ENCODE results near the gene ZNF331. TPM values are rescaled to one million over a fixed set of nuclear protein-coding genes. Genes with fewer than 3 reads are reported as not detected.
A peak's percentile ranks its signal among the peaks of the same experiment; 100 is the strongest.
"Not testable (repeated sequence)": the region's sequence is repeated elsewhere in the genome, so short reads cannot be mapped to it uniquely, and the experiment has no call there.

ZNF331 gene
- total RNA-seq = 22.6 TPM

DNA sequence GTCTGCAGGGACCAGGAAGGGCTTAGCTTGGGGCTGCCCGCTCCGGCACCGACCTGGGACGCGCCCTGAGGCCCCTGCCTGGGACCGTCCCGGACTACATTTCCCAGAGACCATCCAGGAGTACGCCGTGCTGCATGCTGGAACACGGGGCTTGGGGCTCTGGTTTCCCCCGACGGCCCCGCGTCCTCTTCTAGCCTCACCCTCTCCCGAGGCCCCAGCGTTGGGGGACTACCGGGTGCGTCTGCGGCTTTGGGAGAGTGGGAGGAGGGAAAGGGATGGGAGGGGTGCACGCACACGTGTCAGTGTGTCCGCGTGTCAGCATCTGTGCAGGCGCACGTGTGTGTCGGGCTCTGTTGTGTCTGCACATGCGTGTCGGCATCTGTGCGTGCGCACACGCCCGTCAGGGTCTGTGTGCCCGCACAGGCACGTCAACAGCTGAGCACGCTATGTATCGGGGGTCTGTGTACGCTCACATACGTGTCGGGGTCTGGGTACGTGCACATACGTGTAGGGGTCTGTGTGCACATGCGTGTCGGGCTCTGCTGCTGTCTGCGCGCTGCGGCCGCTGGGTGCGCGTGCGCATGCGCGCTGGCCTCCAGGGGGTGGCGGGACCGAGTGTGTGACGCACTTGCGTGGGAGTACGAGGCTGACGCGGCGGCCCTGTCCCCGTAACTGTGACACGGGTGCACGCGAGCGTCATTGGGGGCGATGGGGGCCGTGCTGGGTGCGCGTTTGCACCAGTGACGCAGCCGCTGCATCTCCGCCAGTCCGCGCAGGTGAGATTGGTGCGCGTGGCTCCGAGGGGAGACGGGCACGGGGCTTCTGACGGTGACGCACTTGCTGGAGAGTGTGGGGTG is at the start of gene ZNF331:
ZNF331 (plus strand) TSS at position 625 of the 857 bp plus-strand sequence. CDS start 31,232 bp downstream, outside the sequence.
- peak; percentile 63 for DNase-seq

DNA sequence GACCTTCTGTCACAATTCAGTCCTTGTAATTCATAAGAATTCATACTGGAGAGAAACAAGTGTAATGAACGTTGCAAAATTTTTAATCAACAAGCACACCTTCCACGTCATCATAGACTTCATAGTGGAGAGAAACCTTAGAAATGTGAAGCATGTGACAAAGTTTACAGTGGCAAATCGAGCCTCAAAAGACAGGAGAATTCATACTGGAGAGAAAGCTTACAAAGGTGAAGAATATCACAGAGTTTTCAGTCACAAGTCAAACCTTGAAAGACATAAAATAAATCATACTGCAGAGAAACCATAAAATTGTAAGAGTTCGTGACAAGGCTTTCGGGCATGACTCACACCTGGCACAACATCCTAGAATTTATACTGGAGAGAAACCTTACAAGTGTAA is 45.8 kb upstream of the ZNF331 start:
- DNase-seq = no peak

DNA sequence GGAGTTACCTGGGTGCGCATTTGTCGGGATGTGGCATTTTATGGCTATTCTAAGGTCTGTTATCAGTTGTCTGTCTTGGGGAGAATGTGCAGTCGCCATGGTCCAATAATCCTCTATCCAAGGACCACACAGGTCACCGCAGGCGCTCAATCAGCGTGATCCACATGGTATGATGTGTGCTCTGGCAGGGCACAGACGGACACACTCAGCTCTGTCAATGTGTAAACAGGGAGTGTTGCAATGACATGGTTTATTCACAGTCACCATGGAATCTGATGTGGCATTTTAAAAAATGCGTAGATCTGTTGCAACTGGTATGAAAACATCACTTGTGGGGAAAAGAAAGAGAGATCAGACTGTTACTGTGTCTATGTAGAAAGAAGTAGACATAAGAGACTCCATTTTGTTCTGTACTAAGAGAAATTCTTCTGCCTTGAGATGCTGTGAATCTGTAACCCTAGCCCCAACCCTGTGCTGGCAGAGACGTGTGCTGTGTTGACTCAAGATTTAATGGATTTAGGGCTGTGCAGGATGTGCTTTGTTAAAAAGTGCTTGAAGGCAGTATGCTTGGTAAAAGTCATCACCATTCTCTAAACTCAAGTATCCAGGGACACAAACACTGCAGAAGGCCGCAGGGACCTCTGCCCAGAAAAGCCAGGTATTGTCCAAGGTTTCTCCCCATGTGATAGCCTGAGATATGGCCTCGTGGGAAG is 40.5 kb upstream of the ZNF331 start:
- DNase-seq = not testable (repeated sequence)

DNA sequence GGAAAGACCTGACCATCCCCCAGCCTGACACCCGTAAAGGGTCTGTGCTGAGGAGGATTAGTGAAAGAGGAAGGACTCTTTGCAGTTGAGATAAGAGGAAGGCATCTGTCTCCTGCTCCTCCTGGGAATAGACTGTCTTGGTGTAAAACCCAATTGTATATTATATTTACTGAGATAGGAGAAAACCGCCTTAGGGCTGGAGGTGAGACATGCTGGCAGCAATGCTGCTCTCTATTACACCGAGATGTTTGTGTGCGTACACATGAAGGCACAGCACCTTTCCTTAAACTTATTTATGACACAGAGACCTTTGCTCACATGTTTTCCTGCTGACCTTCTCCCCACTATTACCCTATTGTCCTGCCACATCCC is 39.9 kb upstream of the ZNF331 start:
- not testable (repeated sequence) for DNase-seq

DNA sequence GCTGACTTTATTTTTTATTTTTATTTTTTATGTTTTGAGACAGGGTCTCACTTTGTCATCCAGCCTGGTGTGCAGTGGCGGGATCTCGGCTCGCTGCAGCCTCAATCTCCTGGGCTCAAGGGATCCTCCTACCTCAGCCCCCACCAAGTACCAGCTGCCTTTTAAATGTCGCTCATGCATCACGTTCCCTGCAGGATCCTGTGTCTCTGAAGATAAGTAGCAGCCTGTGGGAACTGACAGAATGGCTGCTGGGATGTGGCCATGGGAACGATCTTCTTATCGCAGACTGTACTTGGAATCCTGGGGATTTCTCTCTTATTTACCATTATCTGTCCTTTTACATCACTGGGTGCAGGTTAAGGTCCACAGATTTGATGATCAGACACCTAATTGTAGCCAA is 34.8 kb upstream of the ZNF331 start:
- DNase-seq = not testable (repeated sequence)

DNA sequence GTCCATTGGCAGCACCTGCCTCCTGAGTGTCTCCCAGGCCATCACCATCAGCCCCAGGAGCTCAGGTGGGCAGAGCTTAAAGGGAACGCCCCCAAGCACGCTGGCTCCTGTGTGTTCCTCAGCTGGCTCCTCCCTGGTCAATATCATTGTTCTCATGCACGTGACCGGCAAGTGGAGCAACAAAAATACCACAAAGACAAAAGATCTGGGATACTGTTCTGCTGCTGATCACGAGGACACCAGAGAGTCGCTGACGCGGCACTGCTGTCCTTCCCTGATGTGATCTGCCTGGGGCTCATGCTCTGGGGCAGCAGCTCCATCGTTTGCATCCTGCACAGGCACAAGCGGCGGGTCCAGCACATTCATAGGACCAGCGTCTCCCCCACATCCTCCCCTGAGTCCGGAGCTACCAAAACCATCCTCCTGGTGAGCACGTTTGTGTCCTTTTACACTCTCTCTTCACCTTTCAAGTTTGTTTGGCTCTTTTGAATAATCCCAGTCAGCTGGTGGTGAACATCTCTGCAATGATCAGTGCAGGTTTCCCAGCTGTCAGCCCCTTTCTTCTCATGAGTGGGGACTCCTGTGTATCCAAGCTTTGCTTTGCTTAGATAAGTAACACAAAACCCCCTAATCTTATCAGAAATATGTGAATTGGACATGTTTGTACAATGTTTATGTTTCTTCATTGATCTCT is 34.1 kb upstream of the ZNF331 start:
- DNase-seq = not testable (repeated sequence)

DNA sequence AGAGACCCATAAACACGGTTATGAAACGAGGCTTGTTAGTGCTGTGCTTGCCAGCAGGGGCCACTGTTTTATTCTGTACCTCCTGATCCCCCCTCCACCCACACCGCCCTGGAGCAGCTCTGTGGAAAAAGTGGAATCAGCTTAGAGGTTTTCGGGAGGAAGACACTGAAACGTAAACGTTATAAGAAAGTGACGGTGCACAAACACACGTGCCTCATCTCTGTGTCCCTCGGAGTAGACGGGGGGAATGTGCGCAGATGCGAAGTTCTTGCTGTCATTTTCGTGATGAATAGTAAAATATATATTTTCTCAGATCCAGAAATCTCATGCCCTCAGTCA is 33.6 kb upstream of the ZNF331 start:
- not testable (repeated sequence) for DNase-seq

DNA sequence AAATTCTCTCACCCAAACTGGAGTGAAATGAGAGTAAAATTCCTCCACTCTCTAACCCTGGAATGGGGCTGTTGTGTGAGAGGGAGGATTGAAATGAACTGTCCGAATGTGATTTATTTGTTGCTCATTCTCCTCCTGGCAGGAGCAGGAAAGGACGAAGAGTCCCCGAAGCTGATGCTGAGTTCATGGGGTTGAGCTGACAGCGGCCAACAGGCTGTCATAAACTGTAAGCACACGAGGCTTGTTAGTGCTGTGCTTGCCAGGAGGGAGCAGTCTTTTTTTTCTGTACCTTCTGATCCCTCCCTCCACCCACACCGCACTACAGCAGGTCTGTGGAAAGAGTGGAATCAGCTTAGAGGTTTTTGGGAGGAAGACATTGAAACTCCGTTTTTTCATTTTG is 33.1 kb upstream of the ZNF331 start:
- DNase-seq = no peak

DNA sequence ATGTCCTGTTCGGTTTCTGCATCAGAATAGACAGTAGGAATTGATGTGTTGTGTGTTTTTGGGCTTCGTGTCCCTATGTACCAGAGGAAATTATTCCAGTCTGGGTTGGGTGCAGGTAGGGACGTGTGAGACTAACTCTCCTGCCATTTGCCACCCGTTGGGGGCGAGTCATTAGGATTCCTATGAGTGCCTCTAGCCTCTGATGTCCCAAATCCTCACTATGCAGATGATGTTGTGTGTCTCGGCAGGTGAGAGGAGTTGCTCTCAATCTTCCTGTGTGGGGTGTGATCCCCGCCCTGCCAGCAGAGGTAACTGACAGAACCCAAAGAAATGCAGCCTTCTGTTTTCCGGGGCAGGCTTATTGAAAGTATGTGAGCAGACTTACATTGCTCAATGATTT is 31.2 kb upstream of the ZNF331 start:
- DNase-seq = no peak

DNA sequence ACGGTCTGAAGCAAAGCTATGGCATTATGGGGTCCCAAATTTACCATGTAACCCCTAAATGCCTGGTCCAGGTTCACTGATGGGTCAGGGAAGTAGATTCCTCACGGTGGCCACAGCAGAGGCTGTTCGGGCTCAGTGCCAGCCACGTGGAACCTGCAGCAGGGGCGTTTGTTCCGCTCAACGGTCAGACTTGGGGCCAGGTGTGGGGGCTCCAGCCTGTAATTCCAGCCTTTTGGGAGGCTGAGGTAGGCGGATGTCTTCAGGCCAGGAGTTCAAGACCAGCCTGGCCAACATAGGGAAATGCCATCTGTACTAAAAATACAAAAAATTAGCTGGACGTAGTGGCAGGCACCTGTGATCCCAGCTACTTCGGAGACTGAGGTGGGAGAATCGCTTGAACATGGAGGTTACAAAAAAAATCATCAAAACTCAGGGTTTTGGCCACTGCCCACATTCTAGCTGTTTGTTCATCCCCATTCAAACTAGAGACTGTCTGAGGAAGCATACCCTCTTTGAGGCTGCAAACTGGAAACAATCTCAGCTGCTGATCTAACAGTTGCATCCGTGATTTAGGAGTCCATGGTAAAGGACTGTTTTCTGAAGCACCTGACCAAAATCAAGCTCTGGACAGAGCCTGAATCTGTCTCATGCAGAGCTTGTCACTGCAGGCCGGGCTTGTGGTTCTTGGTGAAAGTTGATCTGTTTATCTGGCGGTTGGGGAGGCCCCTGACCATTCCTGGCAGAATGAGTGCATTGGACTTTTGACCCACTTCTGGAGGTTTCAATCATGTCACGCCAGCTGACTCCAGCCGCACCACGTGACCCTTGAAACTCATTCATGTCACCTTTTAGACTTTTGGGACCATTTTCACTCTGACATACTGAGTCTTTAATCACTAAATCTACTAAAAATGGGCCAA is 30.2 kb upstream of the ZNF331 start:
- DNase-seq = no peak

DNA sequence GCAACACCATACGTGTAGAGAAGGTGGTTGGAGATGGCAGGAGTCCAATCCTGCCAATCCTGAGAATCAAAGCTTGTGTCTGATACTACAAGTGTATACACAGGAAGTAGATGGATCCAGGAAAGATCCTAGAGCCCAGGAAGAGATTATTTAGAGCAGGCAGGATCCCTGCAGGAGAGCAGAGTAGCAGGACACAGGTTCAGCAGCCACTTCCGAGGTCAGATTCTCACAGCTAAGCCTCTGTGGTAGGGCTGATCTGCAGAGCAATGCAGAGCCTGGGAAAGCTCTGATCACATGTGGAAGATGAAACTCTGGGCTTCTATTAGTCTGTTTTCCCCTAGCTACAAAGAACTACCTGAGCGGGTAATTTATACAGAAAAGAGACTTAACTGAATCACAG is 28.5 kb upstream of the ZNF331 start:
- no peak for DNase-seq

DNA sequence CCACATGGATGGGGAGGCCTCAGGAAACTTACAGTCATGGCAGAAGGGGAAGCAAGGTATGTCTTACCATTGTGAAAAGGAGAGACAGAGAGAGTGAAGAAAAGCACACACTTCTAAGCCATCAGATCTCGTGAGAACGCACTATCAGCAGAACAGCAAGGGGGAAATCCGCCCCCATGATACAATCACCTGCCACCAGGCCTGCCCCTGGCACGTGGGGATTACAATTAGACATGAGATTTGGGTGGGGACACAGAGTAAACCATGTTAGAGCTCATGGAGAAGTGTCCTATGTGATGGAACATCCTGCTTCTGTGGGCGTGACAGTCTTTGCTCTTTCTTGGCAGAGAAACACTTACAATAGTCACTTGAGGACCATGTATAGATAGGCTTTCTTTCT is 28.1 kb upstream of the ZNF331 start:
- DNase-seq = no peak

DNA sequence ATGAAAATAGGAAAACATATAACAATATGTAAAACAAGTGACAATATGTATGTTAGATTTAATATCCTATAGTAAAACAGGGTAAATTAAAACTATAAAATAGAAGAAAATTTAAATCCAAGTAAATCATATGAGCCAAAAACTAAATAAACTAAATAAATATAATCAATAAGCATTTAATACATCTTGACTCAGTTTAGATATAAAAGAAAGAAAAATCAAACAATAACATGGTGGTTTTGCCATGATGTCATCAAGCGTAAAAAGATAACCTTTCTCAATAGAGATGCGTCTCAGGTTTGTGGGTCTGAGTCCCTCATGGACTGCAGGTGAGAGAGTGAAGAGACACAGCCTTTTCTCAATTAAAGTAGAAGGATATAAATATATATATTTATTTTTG is 26.6 kb upstream of the ZNF331 start:
- DNase-seq = no peak

DNA sequence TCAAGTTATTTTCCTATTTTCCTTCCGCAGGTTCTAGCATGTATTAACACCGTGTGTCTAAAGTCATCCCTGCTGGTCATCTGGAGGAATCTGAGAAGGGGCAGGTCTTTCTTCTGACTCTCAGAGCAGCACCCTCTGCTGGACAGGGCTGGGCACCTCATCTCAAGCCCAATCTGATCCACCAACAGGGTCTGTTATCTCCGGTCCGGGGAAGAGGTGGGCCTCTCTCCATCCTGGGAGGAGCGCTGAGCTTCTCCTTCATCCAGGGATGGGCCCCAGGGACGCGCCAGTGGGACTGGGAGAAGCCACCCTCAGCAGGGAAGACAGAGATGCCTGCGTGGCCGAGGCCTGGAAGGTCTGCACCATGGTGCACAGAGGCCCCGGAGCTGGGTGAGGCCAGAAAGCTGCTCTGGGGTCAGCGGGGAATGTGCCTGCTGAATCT is 26.0 kb upstream of the ZNF331 start:
- DNase-seq = no peak

DNA sequence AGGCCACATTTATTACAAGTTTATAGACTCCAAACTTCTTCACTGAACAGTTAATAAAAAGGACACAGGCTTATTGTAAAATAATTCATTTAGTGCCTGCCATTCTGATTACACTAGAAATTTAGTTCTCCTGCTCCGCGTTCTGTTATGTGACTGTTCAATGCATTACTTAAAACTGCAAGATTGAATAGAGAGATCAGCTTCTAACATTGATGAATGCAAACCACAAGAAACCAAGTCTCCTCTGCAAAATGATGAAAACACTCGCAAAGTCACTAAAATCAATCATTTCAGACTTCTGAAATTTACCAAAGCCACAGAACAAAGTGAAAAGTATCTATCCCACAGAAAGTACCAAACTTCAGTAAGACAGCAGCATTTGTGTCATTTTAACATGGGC is 22.9 kb upstream of the ZNF331 start:
- not testable (repeated sequence) for DNase-seq

DNA sequence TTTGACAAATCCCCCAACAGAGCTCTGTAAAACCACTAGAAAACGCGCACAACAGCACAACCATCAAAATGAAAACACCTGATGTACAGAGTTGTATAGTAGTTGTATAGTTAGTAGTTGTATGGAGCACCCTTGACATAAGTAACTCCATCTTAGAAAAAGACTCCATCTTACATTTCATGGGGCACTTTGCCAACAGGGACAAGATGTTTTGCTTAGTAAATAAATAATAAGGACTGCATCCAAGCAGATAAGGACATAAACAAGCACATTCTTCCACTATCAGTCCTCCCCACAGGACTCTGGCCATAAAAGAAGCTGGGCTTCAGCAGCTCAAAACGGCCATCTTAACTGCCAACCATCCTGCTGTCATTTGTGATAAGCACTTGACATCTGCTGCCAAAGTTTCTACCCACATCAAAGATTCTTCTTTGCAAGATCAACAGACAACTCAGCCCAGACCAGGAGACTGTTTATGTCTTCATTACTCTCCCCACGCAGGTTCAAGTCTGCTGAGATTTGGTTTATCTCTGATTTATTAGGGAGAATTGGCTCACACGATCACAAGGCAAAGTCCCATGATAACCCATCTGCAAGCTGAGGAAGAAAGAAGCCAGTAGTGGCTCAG is 20.7 kb upstream of the ZNF331 start:
- DNase-seq = no peak

DNA sequence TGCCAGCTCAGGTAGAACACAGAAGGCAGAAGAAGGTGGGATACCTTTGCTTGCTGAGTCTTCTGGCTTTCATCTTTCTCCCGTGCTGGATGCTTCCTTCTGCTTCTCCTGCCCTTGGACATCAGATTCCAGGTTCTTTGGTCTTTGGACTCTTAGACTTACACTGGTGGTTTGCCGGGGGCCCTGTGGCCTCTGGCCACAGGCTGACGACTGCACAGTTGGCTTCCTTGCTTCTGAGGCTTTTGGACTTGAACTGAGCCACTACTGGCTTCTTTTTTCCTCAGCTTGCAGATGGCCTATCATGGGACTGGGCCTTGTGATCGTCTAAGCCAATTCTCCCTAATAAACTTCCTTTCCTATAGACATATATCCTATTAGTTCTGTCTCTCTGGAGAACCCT is 19.8 kb upstream of the ZNF331 start:
- DNase-seq = no peak

DNA sequence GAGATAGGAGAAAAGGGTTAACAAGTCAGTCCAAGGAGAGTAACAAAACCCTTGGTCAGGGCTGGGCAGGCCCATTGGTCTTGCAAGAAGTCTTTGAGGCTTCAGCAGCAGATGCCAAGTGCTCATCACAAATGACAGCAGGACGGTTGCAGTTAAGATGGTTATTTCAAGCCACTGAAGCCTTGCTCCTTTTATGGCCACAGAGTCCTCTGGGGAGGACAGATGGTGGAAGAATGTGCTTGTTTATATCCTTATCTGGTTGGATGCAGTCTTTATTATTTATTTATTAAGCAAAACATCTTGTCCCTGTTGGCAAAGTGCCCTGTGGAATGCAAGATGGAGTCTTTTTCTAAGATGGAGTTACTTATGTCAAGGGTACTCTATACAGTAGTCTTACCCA is 19.2 kb upstream of the ZNF331 start:
- DNase-seq = no peak

DNA sequence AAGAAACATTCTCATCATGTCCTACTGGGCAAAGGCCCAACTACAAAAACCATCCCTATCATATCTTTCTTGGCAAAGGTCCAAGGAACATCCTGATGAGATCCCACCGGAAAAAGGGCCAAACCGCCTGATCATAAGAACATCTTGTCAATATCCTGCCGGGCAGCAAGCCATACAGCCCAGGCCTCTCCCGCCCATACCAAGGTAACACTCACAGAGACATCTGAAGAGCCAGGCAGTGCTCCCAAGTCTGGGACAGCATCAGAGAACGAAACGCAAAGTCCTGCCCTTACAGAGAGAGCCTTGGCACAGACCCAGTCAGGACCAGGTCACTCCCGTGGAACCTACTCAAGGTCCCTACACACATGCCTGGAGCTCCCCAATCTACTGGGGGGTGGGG is 18.5 kb upstream of the ZNF331 start:
- DNase-seq = peak; percentile 11

DNA sequence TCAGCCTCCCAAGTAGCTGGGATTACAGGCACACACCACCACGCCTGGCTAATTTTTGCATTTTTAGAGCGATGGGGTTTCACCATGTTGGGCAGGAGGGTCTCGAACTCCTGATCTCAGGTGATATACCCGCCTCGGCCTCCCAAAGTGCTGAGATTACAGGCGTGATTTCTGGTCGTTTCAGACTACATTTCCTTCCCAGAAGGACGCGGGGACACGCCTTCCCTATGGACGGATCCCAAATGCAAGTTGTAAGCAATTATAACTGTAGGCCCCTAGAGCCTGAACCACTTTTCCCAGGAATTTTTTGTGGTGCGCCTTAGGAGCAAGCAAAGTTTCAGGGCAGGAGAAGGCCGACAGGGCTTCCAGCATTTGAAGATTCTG is 17.8 kb upstream of the ZNF331 start:
- DNase-seq = no peak

DNA sequence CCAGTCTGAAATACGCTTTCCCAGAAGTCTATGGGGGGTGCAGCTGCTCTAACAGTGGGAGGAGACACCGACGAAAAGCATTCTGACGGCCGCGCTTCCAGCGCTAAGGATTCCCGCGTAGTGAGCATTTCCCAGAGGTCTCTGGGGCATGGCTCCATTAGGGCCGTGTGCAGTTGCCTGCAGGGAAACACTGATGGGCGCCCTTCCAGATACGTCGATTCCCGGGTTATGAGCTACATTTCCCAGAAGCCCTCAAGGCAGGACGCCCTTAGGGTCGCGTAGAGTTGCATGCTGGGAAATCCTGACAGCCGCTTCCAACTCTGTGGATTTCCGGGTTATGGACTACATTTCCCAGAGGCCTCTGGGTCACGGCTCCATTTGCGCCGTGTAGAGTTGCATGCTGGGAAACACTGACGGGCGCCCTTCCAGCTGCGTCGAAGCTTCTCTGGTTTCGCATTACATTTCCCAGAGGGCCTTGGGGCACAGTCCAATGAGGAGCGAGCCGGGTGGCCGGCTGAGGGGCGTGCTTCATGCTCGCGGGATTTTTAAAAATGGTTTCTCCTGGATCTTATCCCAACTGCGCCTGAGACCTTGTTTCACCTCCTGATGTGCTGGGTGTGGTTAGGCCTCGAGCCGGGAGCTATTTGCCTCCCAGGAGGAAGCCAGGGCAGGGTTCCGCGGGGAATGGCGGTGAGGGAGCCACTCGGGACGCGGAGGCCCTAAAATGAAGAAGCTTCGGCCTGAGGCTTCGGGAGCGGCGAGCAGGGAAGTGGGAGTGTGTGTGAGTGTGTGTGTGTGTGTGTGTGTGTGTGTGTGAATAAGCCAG is 17.2 kb upstream of the ZNF331 start:
- DNase-seq = peak; percentile 99

Measured in skin of body (tissue), 2 donors.